ENCODE measurements around the gene ADARB1.

ADARB1 gene

GRCh38 chr21:45123440-45123839, 49.1 kb downstream of the ADARB1 start:
- Histone ChIP-seq H3K27me3 (ENCODE audit: insufficient read depth, poor library complexity, severe bottlenecking) (no peaks in the 10 kb centered on the region), H3K4me1 (ENCODE audit: insufficient read depth, poor library complexity, severe bottlenecking) (peaks cover 4% of the 10 kb centered on the region), H3K9me3 (ENCODE audit: severe bottlenecking) (no peaks in the 10 kb centered on the region), H3K36me3 (ENCODE audit: low read depth) (peaks cover 6% of the 10 kb centered on the region; the same call in 1 of the 2 replicates), H3K4me3 (ENCODE audit: severe bottlenecking) (no peak overlapping the region), H3K27ac (ENCODE audit: poor library complexity, severe bottlenecking) (no peak overlapping the region)
- no peak for ATAC-seq (ENCODE audit: low read depth)
- TF ChIP-seq CTCF (IDR thresholded peaks at IDR 0.05; ENCODE audit: poor library complexity, severe bottlenecking) = no peak
- no peak for DNase-seq (ENCODE audit: low spot score)

GRCh38 chr21:45124596-45124995, 50.2 kb downstream of the ADARB1 start:
- ATAC-seq (ENCODE audit: low read depth) = no peak
- Histone ChIP-seq H3K36me3 (ENCODE audit: low read depth) (peaks cover 6% of the 10 kb centered on the region; the same call in 1 of the 2 replicates), H3K27me3 (ENCODE audit: insufficient read depth, poor library complexity, severe bottlenecking) (no peaks in the 10 kb centered on the region), H3K4me1 (ENCODE audit: insufficient read depth, poor library complexity, severe bottlenecking) (peaks cover 16% of the 10 kb centered on the region), H3K9me3 (ENCODE audit: severe bottlenecking) (no peaks in the 10 kb centered on the region), H3K4me3 (ENCODE audit: severe bottlenecking) (no peak overlapping the region), H3K27ac (ENCODE audit: poor library complexity, severe bottlenecking) (no peak overlapping the region)
- DNase-seq (ENCODE audit: low spot score) = no peak
- TF ChIP-seq CTCF (IDR thresholded peaks at IDR 0.05; ENCODE audit: poor library complexity, severe bottlenecking) = no peak

GRCh38 chr21:45125357-45125756, 51.0 kb downstream of the ADARB1 start:
- Histone ChIP-seq H3K27me3 (ENCODE audit: insufficient read depth, poor library complexity, severe bottlenecking) (no peaks in the 10 kb centered on the region), H3K4me1 (ENCODE audit: insufficient read depth, poor library complexity, severe bottlenecking) (peaks cover 23% of the 10 kb centered on the region), H3K27ac (ENCODE audit: poor library complexity, severe bottlenecking) (no peak overlapping the region), H3K9me3 (ENCODE audit: severe bottlenecking) (no peaks in the 10 kb centered on the region), H3K4me3 (ENCODE audit: severe bottlenecking) (no peak overlapping the region), H3K36me3 (ENCODE audit: low read depth) (peaks cover 6% of the 10 kb centered on the region)
- TF ChIP-seq CTCF (IDR thresholded peaks at IDR 0.05; ENCODE audit: poor library complexity, severe bottlenecking) = no peak
- ATAC-seq (ENCODE audit: low read depth) = no peak
- no peak for DNase-seq (ENCODE audit: low spot score)

- H3K36me3 ChIP-seq (ENCODE audit: low read depth) = peaks cover 2% of the 10 kb centered on the region; the same call in 1 of the 2 replicates
- H3K4me1 ChIP-seq (ENCODE audit: insufficient read depth, poor library complexity, severe bottlenecking) = peaks cover 31% of the 10 kb centered on the region
- no peak overlapping the region for H3K27ac ChIP-seq (ENCODE audit: poor library complexity, severe bottlenecking)
- DNase-seq (ENCODE audit: low spot score) (no peak), ATAC-seq (ENCODE audit: low read depth) (no peak)
- H3K27me3 ChIP-seq (ENCODE audit: insufficient read depth, poor library complexity, severe bottlenecking) = no peaks in the 10 kb centered on the region
- no peak overlapping the region for H3K4me3 ChIP-seq (ENCODE audit: severe bottlenecking)
- H3K9me3 ChIP-seq (ENCODE audit: severe bottlenecking) = no peaks in the 10 kb centered on the region
- TF ChIP-seq CTCF (IDR thresholded peaks at IDR 0.05; ENCODE audit: poor library complexity, severe bottlenecking) = no peak
Observed at GRCh38 chr21:45126204-45126626, 51.8 kb downstream of the ADARB1 start.

- ATAC-seq (ENCODE audit: low read depth) (no peak), DNase-seq (ENCODE audit: low spot score) (no peak)
- TF ChIP-seq CTCF (IDR thresholded peaks at IDR 0.05; ENCODE audit: poor library complexity, severe bottlenecking) = no peak
- peaks cover 31% of the 10 kb centered on the region for H3K4me1 ChIP-seq (ENCODE audit: insufficient read depth, poor library complexity, severe bottlenecking)
- no peak overlapping the region for H3K4me3 ChIP-seq (ENCODE audit: severe bottlenecking)
- H3K9me3 ChIP-seq (ENCODE audit: severe bottlenecking) = no peaks in the 10 kb centered on the region
- H3K27ac ChIP-seq (ENCODE audit: poor library complexity, severe bottlenecking) = no peak overlapping the region
- peaks cover 2% of the 10 kb centered on the region; the same call in 1 of the 2 replicates for H3K36me3 ChIP-seq (ENCODE audit: low read depth)
- no peaks in the 10 kb centered on the region for H3K27me3 ChIP-seq (ENCODE audit: insufficient read depth, poor library complexity, severe bottlenecking)
Observed at GRCh38 chr21:45126983-45127382, 52.6 kb downstream of the ADARB1 start.

All from RWPE2 (cell line).